Keratinocyte (primary cell): ENCODE results near the gene OLFML2B. TPM values are rescaled to one million over a fixed set of nuclear protein-coding genes. Genes with fewer than 3 reads are reported as not detected.

Source experiments
- DNase-seq: peaks from one replicate; pipeline ENCODE4 v3.0.0-alpha.2; 2011; ENCODE audit warnings: low read depth, missing footprints, low spot score
- FAIRE-seq: peaks from 2 replicates; lab custom pipeline; 2011; peaks lifted over from hg19 to GRCh38; lab: Jason Lieb, UNC
- H2AFZ ChIP-seq: 2 replicates; pipeline ENCODE4 v1.6.0; 2012; ENCODE audit warnings: low read length, control low read depth, inconsistent platforms; ENCODE audit not compliant: control insufficient read depth
- H3K27ac ChIP-seq: 2 replicates; pipeline ENCODE4 v1.5.1; 2011; ENCODE audit warnings: low read length; ENCODE audit not compliant: control insufficient read depth, insufficient read depth
- H3K27me3 ChIP-seq: 3 replicates; pipeline ENCODE4 v1.6.0; 2011; ENCODE audit warnings: low read length; ENCODE audit not compliant: control insufficient read depth, insufficient read depth; ENCODE audit errors: extremely low read depth
- H3K36me3 ChIP-seq, 2 experiments: 2 replicates in 1 of 2; 3 replicates in 1 of 2; pipeline ENCODE4 v1.5.1; 2011; ENCODE audit warnings: low read length in 2 of 2, mild to moderate bottlenecking in 1 of 2; ENCODE audit not compliant: control insufficient read depth in 2 of 2, insufficient read depth in 2 of 2; ENCODE audit errors: extremely low read depth in 1 of 2
- H3K4me1 ChIP-seq: 3 replicates; pipeline ENCODE4 v1.5.1; 2011; ENCODE audit warnings: low read length; ENCODE audit not compliant: control insufficient read depth, insufficient read depth; ENCODE audit errors: extremely low read depth
- H3K4me2 ChIP-seq: 3 replicates; pipeline ENCODE4 v1.6.0; 2011; ENCODE audit warnings: low read depth, low read length; ENCODE audit not compliant: control insufficient read depth, insufficient read depth; ENCODE audit errors: extremely low read depth
- H3K4me3 ChIP-seq, 3 experiments: fragments of 200-600 bp in 1 of 3; sonication (generic) in 1 of 3; 2 replicates in 2 of 3; 3 replicates in 1 of 3; pipeline ENCODE4 v1.5.1; 2011 to 2016; ENCODE audit warnings: low read length in 3 of 3, mild to moderate bottlenecking in 3 of 3, control low read depth in 2 of 3, inconsistent platforms in 1 of 3, low read depth in 1 of 3, mixed read lengths in 1 of 3, mixed run types in 1 of 3, moderate library complexity in 1 of 3; ENCODE audit not compliant: control insufficient read depth in 2 of 3, insufficient read depth in 2 of 3; ENCODE audit errors: extremely low read depth in 1 of 3
- H3K79me2 ChIP-seq: 2 replicates; pipeline ENCODE4 v1.6.0; 2012; ENCODE audit warnings: low read length; ENCODE audit not compliant: control insufficient read depth, insufficient read depth
- H3K9ac ChIP-seq: 3 replicates; pipeline ENCODE4 v1.6.0; 2011; ENCODE audit warnings: low read length; ENCODE audit not compliant: control insufficient read depth, insufficient read depth; ENCODE audit errors: extremely low read depth
- H3K9me1 ChIP-seq: 3 replicates; pipeline ENCODE4 v1.6.0; 2011; ENCODE audit warnings: low read length; ENCODE audit not compliant: control insufficient read depth, insufficient read depth; ENCODE audit errors: extremely low read depth
- H3K9me3 ChIP-seq: 2 replicates; pipeline ENCODE4 v1.5.1; 2012; ENCODE audit warnings: low read depth, low read length; ENCODE audit not compliant: control insufficient read depth
- H4K20me1 ChIP-seq: 3 replicates; pipeline ENCODE4 v1.6.0; 2011; ENCODE audit warnings: low read length; ENCODE audit not compliant: control insufficient read depth, insufficient read depth; ENCODE audit errors: extremely low read depth
- EZH2 ChIP-seq: IDR thresholded peaks from one replicate; pipeline ENCODE4 v1.6.1; 2012; ENCODE audit warnings: inconsistent platforms, mild to moderate bottlenecking, low read length, moderate library complexity
- dilution Hi-C: fragments of 300-500 bp; cut with MboI; formaldehyde crosslinking; loops from one replicate; pipeline ENCODE4 v1.7.0; 2020; ENCODE audit warnings: low sequenced_read_pairs; ENCODE audit not compliant: extremely low pct_ligation_motif_present
- polyA plus RNA-seq, 5 experiments: library from polyadenylated mRNA; depleted of rRNA in 3 of 5; stranded (reverse) in 3 of 5; stranded (forward) in 1 of 5; unstranded in 1 of 5; fragments of >200 nt; gene quantifications; 1 replicate in 1 of 5; 2 replicates in 3 of 5; 3 replicates in 1 of 5; pipeline versions ENCODE4 v1.2.1 to v1.2.3, GENCODE V29; 2011 to 2012; ENCODE audit warnings: missing spikeins in 2 of 5, low read depth in 1 of 5, low replicate concordance in 1 of 5
- TF ChIP-seq, protein P1 (sequence below), 3 experiments: IDR thresholded peaks in 1 of 3; conservative IDR thresholded peaks in 1 of 3; optimal IDR thresholded peaks in 1 of 3; 2 replicates in 2 of 3; 3 replicates in 1 of 3; pipeline versions ENCODE3 to v1.5.1; 2011; ENCODE audit warnings: low read length in 3 of 3, mild to moderate bottlenecking in 3 of 3, moderate library complexity in 2 of 3, control low read depth in 1 of 3, inconsistent platforms in 1 of 3; ENCODE audit not compliant: insufficient read depth in 2 of 3; ENCODE audit errors: extremely low read depth in 1 of 3

Gene OLFML2B
- polyA plus RNA-seq, 1 donor (not counting 4 experiments of a cell fraction or from before 2014, with no cell fraction given), result not detected

- Histone ChIP-seq H4K20me1 (no peaks in the 10 kb centered on the region), H3K9ac (no peak overlapping the region), H3K4me2 (no peak overlapping the region), H3K79me2 (no peaks in the 10 kb centered on the region), H2AFZ (no peak overlapping the region), H3K4me3 (no peak overlapping the region), H3K9me3 (no peaks in the 10 kb centered on the region), H3K9me1 (no peaks in the 10 kb centered on the region), H3K36me3 (peaks cover 0 to 4% of the 10 kb centered on the region in 2 experiments), H3K27ac (no peak overlapping the region), H3K4me1 (peaks cover 18% of the 10 kb centered on the region), H3K27me3 (no peaks in the 10 kb centered on the region)
- dilution Hi-C loops, result no loop called here
- TF ChIP-seq EZH2, result no peak
- TF ChIP-seq, protein P1, sequence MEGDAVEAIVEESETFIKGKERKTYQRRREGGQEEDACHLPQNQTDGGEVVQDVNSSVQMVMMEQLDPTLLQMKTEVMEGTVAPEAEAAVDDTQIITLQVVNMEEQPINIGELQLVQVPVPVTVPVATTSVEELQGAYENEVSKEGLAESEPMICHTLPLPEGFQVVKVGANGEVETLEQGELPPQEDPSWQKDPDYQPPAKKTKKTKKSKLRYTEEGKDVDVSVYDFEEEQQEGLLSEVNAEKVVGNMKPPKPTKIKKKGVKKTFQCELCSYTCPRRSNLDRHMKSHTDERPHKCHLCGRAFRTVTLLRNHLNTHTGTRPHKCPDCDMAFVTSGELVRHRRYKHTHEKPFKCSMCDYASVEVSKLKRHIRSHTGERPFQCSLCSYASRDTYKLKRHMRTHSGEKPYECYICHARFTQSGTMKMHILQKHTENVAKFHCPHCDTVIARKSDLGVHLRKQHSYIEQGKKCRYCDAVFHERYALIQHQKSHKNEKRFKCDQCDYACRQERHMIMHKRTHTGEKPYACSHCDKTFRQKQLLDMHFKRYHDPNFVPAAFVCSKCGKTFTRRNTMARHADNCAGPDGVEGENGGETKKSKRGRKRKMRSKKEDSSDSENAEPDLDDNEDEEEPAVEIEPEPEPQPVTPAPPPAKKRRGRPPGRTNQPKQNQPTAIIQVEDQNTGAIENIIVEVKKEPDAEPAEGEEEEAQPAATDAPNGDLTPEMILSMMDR (optimal IDR thresholded peaks at IDR 0.05 in 1 of 3, IDR thresholded peaks at IDR 0.05 in 1 of 3, conservative IDR thresholded peaks at IDR 0.05 in 1 of 3; ENCODE audit: extremely low read depth in 1 of 3, insufficient read depth in 2 of 3, low read length in 3 of 3), result no peak
- no peak for FAIRE-seq
- DNase-seq, result no peak
These were observed 57.6 kb downstream of the OLFML2B start for GRCh38 chr1:161966067-161966466.

DNA sequence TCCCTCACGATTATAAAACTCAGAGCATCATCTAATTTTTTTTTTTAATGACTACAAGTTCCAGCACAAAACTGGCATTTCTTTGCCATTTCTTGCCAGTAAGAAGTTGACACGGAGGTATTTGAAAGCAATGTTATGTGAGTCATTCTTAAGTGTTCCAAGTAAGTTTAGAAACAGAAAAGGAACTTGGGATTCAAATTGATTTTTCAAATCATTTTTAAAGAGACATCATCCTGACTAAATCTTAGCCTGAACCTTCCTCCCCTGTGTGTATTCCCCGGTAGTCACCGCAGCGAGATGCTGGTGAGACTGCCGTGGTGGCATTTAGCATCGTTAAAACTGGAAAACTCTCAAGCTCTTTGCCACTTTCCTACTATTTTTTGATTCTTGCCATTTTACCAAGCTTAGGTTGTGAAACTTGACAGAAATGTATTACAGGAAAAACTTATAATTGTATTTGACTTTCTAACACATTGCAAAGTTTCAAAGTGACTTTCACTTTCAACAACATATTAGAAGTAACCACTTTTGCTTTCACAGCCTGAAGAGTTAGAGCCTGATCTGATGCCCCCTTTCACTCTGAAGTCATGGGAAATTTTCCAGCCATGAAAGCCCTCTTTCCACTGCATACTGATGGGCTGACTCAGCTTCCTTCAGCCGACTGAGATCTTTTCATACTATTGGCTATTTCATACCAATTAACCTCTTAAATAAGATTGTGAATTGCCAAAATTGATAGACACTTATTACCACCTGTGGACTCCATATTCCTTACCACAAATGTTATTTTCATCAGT is 61.4 kb downstream of the OLFML2B start:
- peak; percentile 62 for FAIRE-seq
- no peaks in the 10 kb centered on the region for H4K20me1 ChIP-seq
- no peaks in the 10 kb centered on the region for H3K9me3 ChIP-seq
- no peaks in the 10 kb centered on the region for H3K79me2 ChIP-seq
- H3K4me3 ChIP-seq, result peak overlapping the region; percentile 10 to 66 (median 37)
- dilution Hi-C loops, result no loop called here
- H3K9me1 ChIP-seq, result no peaks in the 10 kb centered on the region
- peak overlapping the region; percentile 0 for H2AFZ ChIP-seq
- H3K4me1 ChIP-seq, result peaks cover 26% of the 10 kb centered on the region
- DNase-seq, result no peak
- H3K27ac ChIP-seq, result peak overlapping the region; percentile 80
- no peak for TF ChIP-seq EZH2
- TF ChIP-seq, protein P1 (optimal IDR thresholded peaks at IDR 0.05 in 1 of 3, IDR thresholded peaks at IDR 0.05 in 1 of 3, conservative IDR thresholded peaks at IDR 0.05 in 1 of 3; ENCODE audit: extremely low read depth in 1 of 3, insufficient read depth in 2 of 3, low read length in 3 of 3), result no peak
- H3K9ac ChIP-seq, result peak overlapping the region; percentile 62
- peaks cover 0 to 4% of the 10 kb centered on the region in 2 experiments for H3K36me3 ChIP-seq
- H3K27me3 ChIP-seq, result no peaks in the 10 kb centered on the region
- peak overlapping the region; percentile 81 for H3K4me2 ChIP-seq
